ENCODE results near the gene PDE4B.

DNA sequence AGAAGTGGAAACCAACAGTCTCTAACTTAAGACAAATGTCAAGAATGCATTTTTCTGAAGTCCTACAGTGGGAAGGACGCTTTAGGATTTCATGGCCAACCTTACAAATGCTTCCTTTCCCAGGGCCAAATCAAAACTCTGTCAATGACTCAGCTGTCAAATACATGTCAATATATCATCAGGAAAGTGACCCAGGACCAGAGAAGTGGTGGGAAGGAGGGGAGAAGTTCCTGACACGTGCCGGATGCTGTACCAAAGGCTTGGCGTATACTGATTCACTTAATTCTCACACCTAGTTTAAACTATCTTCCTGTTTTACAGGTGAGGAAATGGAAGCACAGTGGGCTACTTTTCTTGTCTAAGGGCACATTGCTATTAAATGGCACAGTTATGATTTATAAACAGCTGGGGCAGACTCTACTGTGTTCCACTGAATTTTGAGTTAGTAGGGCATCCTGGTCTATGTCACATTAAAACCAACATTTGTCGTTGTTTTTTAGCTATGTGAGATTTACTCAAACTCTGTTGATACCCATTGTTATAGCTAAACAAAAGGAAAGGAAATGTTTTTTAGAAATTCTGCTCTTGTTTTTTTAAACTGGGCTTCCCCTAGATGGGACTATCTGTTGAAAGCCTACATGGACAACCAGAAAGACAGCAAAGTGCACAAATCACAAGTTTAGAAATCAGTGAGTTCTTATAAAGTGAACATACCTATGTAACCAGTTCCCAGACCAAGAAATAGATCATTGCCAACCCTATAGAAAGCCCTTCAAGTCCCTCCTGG, 533.1 kb downstream of the PDE4B start:
- TF ChIP-seq, protein P1, sequence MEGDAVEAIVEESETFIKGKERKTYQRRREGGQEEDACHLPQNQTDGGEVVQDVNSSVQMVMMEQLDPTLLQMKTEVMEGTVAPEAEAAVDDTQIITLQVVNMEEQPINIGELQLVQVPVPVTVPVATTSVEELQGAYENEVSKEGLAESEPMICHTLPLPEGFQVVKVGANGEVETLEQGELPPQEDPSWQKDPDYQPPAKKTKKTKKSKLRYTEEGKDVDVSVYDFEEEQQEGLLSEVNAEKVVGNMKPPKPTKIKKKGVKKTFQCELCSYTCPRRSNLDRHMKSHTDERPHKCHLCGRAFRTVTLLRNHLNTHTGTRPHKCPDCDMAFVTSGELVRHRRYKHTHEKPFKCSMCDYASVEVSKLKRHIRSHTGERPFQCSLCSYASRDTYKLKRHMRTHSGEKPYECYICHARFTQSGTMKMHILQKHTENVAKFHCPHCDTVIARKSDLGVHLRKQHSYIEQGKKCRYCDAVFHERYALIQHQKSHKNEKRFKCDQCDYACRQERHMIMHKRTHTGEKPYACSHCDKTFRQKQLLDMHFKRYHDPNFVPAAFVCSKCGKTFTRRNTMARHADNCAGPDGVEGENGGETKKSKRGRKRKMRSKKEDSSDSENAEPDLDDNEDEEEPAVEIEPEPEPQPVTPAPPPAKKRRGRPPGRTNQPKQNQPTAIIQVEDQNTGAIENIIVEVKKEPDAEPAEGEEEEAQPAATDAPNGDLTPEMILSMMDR (IDR thresholded peaks at IDR 0.05), result no peak
- TF ChIP-seq POLR2A (IDR thresholded peaks at IDR 0.05) (no peak), POLR2AphosphoS5 (IDR thresholded peaks at IDR 0.05) (no peak)
